GM20431 (cell line): ENCODE data around the gene KCNN1.
"Not testable (repeated sequence)": the region's sequence is repeated elsewhere in the genome, so short reads cannot be mapped to it uniquely, and the experiment has no call there.

Experiments
- in situ Hi-C: fragments of 300-500 bp; cut with MseI, MboI; formaldehyde crosslinking; loops from one replicate; pipeline ENCODE4 v1.15.0; 2020; ENCODE audit warnings: low sequenced_read_pairs; ENCODE audit not compliant: unreplicated experiment

Gene KCNN1

GRCh38 chr19:17966129-17966483, 801 bp upstream of the KCNN1 start:
- in situ Hi-C loops: no loop called here

- in situ Hi-C loops: no loop called here
These were observed 547 bp downstream of the KCNN1 start for GRCh38 chr19:17967257-17968051.

- in situ Hi-C loops: no loop called here
These were observed 1.5 kb downstream of the KCNN1 start for GRCh38 chr19:17968362-17968761.

DNA sequence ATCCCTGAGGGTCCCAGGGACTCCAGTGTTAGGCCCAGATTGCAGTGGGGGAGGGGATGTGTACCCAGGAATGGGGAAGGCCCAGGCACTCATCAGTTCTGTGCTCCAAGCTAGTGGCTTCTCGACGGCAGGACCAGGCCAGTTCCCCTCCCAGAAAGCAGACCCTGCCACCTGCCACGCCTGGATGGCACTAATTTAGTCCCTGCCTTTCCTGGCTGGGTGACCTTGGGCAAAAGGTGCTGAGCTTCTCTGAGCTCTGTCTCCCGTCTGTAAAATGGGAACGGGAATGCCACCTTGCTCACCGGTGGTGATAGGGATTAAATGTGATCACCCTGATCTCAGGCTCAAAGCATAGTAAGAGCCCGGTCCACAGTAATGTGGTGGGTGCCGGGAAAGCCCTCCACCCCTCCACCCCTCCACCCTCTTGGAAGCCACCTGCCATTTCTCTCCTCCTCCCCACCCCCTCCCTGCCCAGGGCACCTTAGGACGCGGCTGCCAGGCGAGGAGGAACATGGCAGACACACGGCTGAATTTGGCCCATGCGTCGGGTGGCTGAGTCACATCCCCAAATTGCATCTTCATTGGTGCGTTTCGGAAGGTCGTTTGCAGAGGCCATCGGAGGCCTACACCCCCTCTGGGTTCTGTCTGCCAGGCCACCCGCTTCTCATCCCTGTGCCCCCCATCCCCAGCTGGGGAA, 2.3 kb downstream of the KCNN1 start:
- in situ Hi-C loops: no loop called here

GRCh38 chr19:17972230-17972629, 5.3 kb downstream of the KCNN1 start:
- in situ Hi-C loops: no loop called here

GRCh38 chr19:17973759-17974158, 6.9 kb downstream of the KCNN1 start:
- in situ Hi-C loops: no loop called here

GRCh38 chr19:17974551-17974950, 7.6 kb downstream of the KCNN1 start:
- in situ Hi-C loops: no loop called here

DNA sequence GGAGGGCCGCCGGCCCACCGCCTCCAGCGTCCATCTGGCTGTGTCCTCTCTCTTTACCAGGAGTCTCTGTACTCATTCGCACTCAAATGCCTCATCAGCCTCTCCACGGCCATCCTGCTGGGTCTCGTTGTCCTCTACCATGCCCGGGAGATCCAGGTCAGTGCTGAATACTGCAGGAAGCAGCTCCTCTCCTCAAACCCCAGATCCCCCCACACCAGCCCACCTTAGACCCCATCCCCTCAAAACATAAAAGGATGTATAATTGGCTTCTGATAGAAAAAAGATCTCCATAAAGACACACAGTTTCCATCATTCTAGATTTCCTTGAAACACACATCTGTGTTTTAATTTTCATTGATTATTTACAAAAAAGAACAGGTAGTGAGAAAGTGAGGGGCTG, 8.1 kb downstream of the KCNN1 start:
- in situ Hi-C loops: no loop called here

GRCh38 chr19:17977021-17977420, 10.1 kb downstream of the KCNN1 start:
- in situ Hi-C loops: no loop called here

GRCh38 chr19:17977488-17977887, 10.6 kb downstream of the KCNN1 start:
- in situ Hi-C loops: no loop called here

- in situ Hi-C loops: no loop called here
These were observed 14.7 kb downstream of the KCNN1 start for GRCh38 chr19:17981611-17982010.

GRCh38 chr19:17982430-17982829, 15.5 kb downstream of the KCNN1 start:
- in situ Hi-C loops: no loop called here

DNA sequence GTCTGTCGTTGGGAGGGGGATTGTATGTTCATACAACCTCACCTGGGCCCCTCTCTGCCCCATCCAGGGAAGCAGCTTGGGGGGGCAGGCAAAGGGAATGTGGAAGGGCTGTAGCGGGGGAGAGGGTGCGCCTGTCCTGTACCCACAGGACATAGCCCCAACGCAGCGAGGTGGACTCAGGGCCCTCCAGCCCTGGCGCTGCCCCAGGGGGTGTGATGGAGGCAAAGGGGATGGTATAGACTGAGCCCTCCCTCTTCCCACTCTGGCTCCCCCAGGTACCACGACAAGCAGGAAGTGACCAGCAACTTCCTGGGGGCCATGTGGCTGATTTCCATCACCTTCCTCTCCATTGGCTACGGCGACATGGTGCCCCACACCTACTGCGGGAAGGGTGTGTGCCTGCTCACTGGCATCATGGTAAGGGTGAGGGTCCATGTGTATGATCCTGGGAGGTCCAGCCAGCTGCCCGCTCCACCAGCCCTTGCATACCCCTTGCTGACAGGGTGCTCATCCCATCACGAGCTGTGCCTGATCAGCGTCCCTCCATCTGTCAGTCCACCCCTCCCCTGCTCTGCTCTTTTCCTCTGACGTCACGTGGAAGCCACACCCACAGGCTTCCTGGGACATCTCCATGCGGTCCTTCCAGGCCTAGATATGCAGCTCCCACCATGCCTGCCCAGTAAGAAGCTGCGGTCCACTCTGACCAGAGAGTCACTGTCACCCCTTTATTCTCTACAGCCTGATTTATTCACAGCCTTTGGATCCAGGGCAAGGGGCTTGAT, 18.3 kb downstream of the KCNN1 start:
- in situ Hi-C loops: no loop called here

DNA sequence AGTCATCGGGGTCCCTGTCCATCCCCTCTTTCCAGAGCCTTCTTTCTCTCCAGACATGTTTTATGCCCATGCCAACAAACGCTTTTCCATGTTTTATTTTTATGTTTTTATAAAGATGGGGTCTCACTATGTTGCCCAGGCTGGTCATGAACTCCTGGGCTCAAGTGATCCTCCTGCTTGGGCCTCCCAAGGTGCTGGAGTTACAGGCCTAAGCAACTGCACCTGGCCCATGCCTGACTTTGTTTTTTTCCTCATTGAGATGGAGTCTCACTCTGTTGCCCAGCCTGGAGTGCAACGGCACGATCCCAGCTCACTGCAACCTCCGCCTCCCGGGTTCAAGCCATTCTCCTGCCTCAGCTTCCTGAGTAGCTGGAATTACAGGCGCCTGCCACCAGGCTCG, 19.7 kb downstream of the KCNN1 start:
- in situ Hi-C loops: not testable (repeated sequence)

DNA sequence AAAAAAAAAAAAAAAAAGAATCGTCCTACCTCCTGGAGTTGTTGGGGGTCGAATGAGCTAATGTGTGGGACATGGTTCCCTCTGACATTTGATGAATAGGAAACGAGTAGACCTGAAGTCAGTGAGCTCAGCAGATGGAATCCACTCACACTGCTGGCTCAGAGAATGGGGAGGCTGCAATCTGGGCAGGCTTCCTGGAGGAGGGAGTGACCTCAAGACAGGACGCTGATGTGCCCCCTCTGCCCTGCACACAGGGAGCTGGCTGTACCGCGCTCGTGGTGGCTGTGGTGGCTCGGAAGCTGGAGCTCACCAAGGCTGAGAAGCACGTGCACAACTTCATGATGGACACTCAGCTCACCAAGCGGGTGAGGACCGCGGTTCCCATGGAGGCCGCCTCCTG, 21.3 kb downstream of the KCNN1 start:
- in situ Hi-C loops: no loop called here

- in situ Hi-C loops: loop anchor here (5.0 kb wide), 1 partner anchor 52 kb away; no protein-coding TSS in a partner anchor
These were observed 22.7 kb downstream of the KCNN1 start for GRCh38 chr19:17989425-17990094.

DNA sequence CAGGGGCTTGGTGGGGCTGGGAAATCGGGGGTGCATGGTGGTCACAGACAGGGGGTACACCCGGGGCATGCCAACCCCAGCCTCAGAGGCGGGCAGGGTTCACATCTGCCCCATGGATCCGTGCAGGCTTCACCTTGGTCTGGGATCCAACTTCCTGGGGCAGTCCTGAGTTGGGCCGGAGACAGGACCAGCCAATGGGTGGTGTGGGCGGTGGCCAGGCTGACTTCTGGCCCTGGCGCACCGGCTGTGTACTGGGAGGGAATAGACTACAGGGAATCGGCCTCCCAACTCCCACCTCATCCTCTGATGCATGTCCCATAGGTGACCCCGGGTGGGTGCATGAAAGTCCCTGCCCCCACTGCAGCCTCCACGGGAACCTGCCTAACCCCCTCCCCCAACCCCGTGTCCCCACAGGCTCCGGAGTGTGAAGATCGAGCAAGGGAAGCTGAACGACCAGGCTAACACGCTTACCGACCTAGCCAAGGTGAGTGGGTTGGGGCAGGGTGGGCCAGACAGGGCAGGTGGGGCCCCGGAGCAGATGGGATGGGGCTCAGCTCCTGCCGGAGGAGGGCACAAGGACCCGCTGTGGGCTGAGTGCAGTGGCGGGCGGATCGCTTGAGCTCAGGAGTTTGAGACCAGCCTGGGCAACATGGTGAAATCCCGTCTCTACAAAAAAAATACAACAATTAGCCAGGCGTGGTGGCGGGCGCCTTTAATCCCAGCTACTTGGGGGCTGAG, 26.3 kb downstream of the KCNN1 start:
- in situ Hi-C loops: loop anchor here (5.0 kb wide), 1 partner anchor 56 kb away; no protein-coding TSS in a partner anchor

- in situ Hi-C loops: no loop called here
These were observed 30.0 kb downstream of the KCNN1 start for GRCh38 chr19:17996826-17997316.
